Esophagus squamous epithelium (tissue), 5 donors: ENCODE results near the gene RASSF9. TPM values are rescaled to one million over a fixed set of nuclear protein-coding genes. Genes with fewer than 3 reads are reported as not detected.

ENCODE experiments used
- DNase-seq: peaks from one replicate; lab custom pipeline; 2025; lab: John Stamatoyannopoulos, UW
- H3K27ac ChIP-seq, 4 donors: fragments of 200-600 bp; sonication (generic); one replicate each; pipeline ENCODE4 v1.5.1; 2016 to 2019; ENCODE audit warnings: mild to moderate bottlenecking in 1 of 4
- H3K27me3 ChIP-seq, 4 donors: fragments of 200-600 bp; sonication (generic); 1 replicate in 3 of 4; 2 replicates in 1 of 4; pipeline versions ENCODE4 v1.5.1 to v1.6.0; 2017 to 2021; ENCODE audit warnings: antibody characterized with exemption in 1 of 4
- H3K36me3 ChIP-seq, 3 donors: fragments of 200-600 bp; sonication (generic); one replicate each; pipeline ENCODE4 v1.5.1; 2016 to 2019
- H3K4me1 ChIP-seq, 3 donors: fragments of 200-600 bp; sonication (generic); one replicate each; pipeline ENCODE4 v1.5.1; 2017 to 2019
- H3K4me3 ChIP-seq, 4 donors: fragments of 200-600 bp; sonication (generic); 1 replicate in 3 of 4; 2 replicates in 1 of 4; pipeline ENCODE4 v1.5.1; 2016 to 2019; ENCODE audit warnings: mild to moderate bottlenecking in 2 of 4, moderate library complexity in 1 of 4
- H3K9me3 ChIP-seq, 3 donors: fragments of 200-600 bp; sonication (generic); one replicate each; pipeline ENCODE4 v1.5.1; 2016 to 2019
- POLR2A ChIP-seq, 4 donors: fragments of 450-650 bp; IDR thresholded peaks; one replicate each; pipeline ENCODE4 v1.6.1; 2017; ENCODE audit warnings: antibody characterized with exemption in 4 of 4, mild to moderate bottlenecking in 4 of 4, moderate library complexity in 3 of 4
- WGBS, 2 donors: methylation state at CpG; one replicate each; pipeline ENCODE4 v1.1.5; 2018; 5-methylcytosine and 5-hydroxymethylcytosine counted together
- intact Hi-C: fragments of 100-400 bp; cut with DNase I; formaldehyde crosslinking; loops from one replicate; pipeline ENCODE4 v1.15.0; 2022
- total RNA-seq, 4 donors: library from RNA; depleted of rRNA; stranded (reverse); fragments of >200 nt; gene quantifications; one replicate each; pipeline ENCODE4 v1.1.0, GENCODE V29; 2016
- TF ChIP-seq, protein P1 (sequence below), 6 experiments: fragments of 450-650 bp in 4 of 6; fragments of 200-600 bp in 2 of 6; sonication (generic) in 2 of 6; IDR thresholded peaks; one replicate each; pipeline ENCODE4 v1.5.1; 2016 to 2019; ENCODE audit warnings: antibody characterized with exemption in 6 of 6, mild to moderate bottlenecking in 4 of 6, moderate library complexity in 4 of 6
- donor health status: DM: yes; HTN: yes; CAD: no.

The RASSF9 gene
- total RNA-seq, 4 donors from 2014 or later, result 2.5 to 17.4 (median 4.4) TPM

- no peak for TF ChIP-seq POLR2A (IDR thresholded peaks at IDR 0.05)
- TF ChIP-seq, protein P1, sequence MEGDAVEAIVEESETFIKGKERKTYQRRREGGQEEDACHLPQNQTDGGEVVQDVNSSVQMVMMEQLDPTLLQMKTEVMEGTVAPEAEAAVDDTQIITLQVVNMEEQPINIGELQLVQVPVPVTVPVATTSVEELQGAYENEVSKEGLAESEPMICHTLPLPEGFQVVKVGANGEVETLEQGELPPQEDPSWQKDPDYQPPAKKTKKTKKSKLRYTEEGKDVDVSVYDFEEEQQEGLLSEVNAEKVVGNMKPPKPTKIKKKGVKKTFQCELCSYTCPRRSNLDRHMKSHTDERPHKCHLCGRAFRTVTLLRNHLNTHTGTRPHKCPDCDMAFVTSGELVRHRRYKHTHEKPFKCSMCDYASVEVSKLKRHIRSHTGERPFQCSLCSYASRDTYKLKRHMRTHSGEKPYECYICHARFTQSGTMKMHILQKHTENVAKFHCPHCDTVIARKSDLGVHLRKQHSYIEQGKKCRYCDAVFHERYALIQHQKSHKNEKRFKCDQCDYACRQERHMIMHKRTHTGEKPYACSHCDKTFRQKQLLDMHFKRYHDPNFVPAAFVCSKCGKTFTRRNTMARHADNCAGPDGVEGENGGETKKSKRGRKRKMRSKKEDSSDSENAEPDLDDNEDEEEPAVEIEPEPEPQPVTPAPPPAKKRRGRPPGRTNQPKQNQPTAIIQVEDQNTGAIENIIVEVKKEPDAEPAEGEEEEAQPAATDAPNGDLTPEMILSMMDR (IDR thresholded peaks at IDR 0.05), result no peak
- Histone ChIP-seq H3K4me3 (no peak overlapping the region), H3K4me1 (no peaks in the 10 kb centered on the region), H3K27me3 (no peaks in the 10 kb centered on the region), H3K27ac (no peak overlapping the region), H3K36me3 (no peaks in the 10 kb centered on the region), H3K9me3 (peaks cover 0 to 13% (median 0%) of the 10 kb centered on the region in 3 donors)
- no peak for DNase-seq
- intact Hi-C loops, result no loop called here
- WGBS, 2 donors, result 72 to 86% methylated on average over 3 of the region's 3 CpGs
These were observed 77.1 kb downstream of the RASSF9 start for GRCh38 chr12:85759091-85759490.

- DNase-seq, result no peak
- no peaks in the 10 kb centered on the region for H3K4me1 ChIP-seq
- no peaks in the 10 kb centered on the region for H3K27me3 ChIP-seq
- H3K27ac ChIP-seq, result no peak overlapping the region
- no peaks in the 10 kb centered on the region for H3K36me3 ChIP-seq
- intact Hi-C loops, result no loop called here
- H3K9me3 ChIP-seq, result peaks cover 0 to 13% (median 0%) of the 10 kb centered on the region in 3 donors
- TF ChIP-seq POLR2A (IDR thresholded peaks at IDR 0.05), result no peak
- TF ChIP-seq, protein P1 (IDR thresholded peaks at IDR 0.05), result peak in 1 of 6 experiments; percentile 54
- H3K4me3 ChIP-seq, result no peak overlapping the region
These were observed 80.4 kb downstream of the RASSF9 start for GRCh38 chr12:85755760-85756159.

Other genes with a start within 250 kb of the RASSF9 start
- gene NTS, start 37.9 kb upstream of the RASSF9 start, total RNA-seq, result 1 to 10 TPM in 1 of 4 donors, not detected in 3; 5.0 TPM